DMS 273 treated with DMSO at 0.1 percent for 48 hours (cell line): ENCODE data around the gene PCDHGA4.
"Not testable (repeated sequence)": the region's sequence is repeated elsewhere in the genome, so short reads cannot be mapped to it uniquely, and the experiment has no call there.

Source experiments
- DNase-seq: peaks from one replicate; lab custom pipeline; 2025; lab: John Stamatoyannopoulos, UW

The PCDHGA4 gene

DNA sequence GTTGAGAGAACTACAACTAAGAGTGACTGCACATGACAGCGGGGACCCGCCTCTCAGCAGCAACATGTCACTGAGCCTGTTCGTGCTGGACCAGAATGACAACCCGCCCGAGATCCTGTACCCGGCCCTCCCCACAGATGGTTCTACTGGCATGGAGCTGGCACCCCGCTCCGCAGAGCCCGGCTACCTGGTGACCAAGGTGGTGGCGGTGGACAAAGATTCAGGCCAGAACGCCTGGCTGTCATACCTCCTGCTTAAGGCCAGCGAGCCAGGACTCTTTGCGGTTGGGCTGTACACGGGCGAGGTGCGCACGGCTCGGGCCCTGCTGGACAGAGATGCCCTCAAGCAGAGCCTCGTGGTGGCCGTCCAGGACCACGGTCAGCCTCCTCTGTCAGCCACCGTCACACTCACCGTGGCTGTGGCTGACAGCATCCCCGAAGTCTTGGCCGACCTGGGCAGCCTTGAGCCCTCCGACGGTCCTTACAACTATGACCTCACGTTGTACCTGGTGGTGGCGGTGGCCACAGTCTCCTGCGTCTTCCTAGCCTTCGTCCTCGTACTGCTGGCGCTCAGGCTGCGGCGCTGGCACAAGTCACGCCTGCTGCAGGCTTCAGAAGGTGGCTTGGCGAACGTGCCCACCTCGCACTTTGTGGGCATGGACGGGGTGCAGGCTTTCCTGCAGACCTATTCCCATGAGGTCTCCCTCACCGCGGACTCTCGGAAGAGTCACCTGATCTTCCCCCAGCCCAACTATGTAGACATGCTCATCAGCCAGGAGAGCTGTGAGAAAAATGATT lies 29.8 kb downstream of the PCDHGA4 start:
- DNase-seq: no peak

GRCh38 chr5:141387557-141388311 lies 32.9 kb downstream of the PCDHGA4 start, which contains the start of gene PCDHGB4:
TSS of gene PCDHGB4 (plus strand) at chr5:141387698. CDS start at chr5:141387885, 187 bp downstream.
- DNase-seq: not testable (repeated sequence)

DNA sequence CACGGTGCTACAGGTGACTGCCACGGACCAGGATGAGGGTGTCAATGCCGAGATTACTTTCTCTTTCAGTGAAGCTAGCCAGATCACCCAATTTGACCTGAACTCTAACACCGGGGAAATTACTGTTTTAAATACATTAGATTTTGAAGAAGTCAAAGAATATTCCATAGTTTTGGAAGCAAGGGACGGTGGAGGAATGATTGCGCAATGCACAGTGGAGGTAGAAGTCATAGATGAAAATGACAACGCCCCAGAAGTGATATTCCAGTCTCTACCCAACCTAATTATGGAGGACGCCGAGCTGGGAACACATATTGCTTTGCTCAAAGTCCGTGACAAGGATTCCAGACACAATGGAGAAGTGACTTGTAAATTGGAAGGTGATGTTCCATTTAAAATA lies 33.8 kb downstream of the PCDHGA4 start:
- DNase-seq: no peak

DNA sequence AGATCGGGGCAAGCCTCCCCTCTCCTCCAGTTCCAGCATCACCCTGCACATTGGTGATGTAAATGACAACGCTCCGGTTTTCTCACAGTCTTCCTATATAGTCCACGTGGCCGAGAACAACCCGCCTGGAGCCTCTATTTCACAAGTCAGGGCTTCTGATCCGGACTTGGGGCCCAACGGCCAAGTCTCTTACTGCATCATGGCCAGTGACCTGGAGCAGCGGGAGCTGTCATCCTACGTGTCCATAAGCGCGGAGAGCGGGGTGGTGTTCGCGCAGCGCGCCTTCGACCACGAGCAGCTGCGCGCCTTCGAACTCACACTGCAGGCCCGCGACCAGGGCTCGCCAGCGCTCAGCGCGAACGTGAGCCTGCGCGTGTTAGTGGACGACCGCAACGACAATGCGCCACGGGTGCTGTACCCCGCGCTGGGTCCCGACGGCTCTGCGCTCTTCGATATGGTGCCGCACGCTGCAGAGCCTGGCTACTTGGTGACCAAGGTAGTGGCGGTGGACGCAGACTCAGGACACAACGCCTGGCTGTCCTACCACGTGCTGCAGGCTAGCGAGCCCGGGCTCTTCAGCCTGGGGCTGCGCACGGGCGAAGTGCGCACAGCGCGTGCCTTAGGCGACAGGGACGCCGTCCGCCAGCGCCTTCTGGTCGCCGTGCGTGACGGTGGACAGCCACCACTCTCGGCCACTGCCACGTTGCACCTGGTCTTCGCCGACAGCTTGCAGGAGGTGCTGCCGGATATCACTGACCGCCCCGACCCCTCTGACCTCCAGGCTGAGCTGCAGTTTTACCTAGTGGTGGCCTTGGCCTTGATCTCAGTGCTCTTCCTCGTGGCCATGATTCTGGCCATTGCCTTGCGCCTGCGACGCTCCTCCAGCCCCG lies 34.6 kb downstream of the PCDHGA4 start:
- DNase-seq: no peak

- no peak for DNase-seq
Measured at GRCh38 chr5:141392429-141393198, 37.8 kb downstream of the PCDHGA4 start, which contains the start of gene PCDHGA8. TSS of gene PCDHGA8 (plus strand) at chr5:141392633. CDS start at chr5:141392814, 181 bp downstream.

GRCh38 chr5:141393267-141393666 lies 38.4 kb downstream of the PCDHGA4 start:
- no peak for DNase-seq

- DNase-seq: not testable (repeated sequence)
Measured at GRCh38 chr5:141394401-141395187, 39.8 kb downstream of the PCDHGA4 start.

DNA sequence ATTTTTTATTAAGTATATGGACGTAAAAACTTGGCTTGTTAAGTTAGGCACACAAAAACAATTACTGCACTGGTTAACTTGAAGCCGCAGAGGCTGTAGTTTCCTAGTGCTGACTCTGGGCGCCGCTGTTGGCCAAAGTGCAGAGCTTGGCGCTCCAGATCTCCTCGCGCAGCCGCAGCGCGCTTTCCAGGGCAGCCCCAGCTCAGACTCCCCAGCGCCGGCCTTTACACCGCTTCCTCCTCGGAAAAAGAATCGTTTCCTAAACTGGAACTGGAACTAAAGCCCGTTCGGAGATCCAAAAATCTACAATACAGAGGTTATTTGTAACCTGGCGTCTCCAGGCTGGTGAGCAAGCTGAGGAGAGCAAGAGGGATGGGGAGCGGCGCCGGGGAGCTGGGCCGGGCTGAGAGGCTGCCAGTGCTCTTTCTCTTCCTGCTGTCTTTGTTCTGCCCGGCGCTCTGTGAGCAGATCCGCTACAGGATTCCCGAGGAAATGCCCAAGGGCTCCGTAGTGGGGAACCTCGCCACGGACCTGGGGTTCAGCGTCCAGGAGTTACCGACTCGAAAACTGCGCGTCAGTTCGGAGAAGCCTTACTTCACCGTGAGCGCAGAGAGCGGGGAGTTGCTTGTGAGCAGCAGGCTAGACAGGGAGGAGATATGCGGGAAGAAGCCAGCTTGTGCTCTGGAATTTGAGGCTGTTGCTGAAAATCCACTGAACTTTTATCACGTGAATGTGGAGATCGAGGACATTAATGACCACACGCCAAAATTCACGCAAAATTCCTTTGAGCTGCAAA lies 43.1 kb downstream of the PCDHGA4 start, which contains the start of gene PCDHGB5:
Gene PCDHGB5 (plus strand): TSS at position 192 of the 796 bp plus-strand sequence. CDS start 181 bp downstream, at position 373.
- DNase-seq: not testable (repeated sequence)

- DNase-seq: no peak
Measured at GRCh38 chr5:141398608-141399007, 43.8 kb downstream of the PCDHGA4 start.

GRCh38 chr5:141399555-141400258 lies 44.9 kb downstream of the PCDHGA4 start:
- no peak for DNase-seq

GRCh38 chr5:141402553-141403243 lies 47.9 kb downstream of the PCDHGA4 start, which contains the start of gene PCDHGA9:
TSS of gene PCDHGA9 (plus strand) at chr5:141402778. CDS start at chr5:141402953, 175 bp downstream.
- DNase-seq: no peak

- no peak for DNase-seq
Measured at GRCh38 chr5:141403387-141403786, 48.6 kb downstream of the PCDHGA4 start.
